ENCODE data around the gene TYRO3.
"Not testable (repeated sequence)": the region's sequence is repeated elsewhere in the genome, so short reads cannot be mapped to it uniquely, and the experiment has no call there.

The TYRO3 gene

DNA sequence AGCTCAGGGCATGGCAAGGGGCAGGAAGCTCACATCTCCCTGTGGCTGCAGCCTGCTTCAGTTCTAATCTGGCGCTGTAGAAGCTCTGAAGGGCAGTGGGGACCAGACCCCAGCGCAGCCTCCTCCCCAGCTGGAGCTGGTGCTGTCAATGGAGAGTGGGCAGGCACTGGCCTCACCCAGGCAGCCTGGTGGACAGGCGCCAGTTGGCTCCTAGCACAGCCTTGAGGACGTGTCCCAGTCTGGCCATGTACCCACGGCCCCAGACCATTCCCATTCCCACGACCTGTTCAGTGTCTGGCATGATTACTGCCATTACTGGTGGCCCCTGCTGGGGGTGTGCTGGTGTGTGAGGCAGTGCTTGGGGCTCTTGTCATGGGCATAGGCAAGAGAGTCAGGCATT lies 16.3 kb downstream of the TYRO3 start:
- DNase-seq, result no peak

DNA sequence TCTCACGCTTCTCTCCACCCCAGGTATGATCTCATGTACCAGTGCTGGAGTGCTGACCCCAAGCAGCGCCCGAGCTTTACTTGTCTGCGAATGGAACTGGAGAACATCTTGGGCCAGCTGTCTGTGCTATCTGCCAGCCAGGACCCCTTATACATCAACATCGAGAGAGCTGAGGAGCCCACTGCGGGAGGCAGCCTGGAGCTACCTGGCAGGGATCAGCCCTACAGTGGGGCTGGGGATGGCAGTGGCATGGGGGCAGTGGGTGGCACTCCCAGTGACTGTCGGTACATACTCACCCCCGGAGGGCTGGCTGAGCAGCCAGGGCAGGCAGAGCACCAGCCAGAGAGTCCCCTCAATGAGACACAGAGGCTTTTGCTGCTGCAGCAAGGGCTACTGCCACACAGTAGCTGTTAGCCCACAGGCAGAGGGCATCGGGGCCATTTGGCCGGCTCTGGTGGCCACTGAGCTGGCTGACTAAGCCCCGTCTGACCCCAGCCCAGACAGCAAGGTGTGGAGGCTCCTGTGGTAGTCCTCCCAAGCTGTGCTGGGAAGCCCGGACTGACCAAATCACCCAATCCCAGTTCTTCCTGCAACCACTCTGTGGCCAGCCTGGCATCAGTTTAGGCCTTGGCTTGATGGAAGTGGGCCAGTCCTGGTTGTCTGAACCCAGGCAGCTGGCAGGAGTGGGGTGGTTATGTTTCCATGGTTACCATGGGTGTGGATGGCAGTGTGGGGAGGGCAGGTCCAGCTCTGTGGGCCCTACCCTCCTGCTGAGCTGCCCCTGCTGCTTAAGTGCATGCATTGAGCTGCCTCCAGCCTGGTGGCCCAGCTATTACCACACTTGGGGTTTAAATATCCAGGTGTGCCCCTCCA lies 19.1 kb downstream of the TYRO3 start:
- no peak for DNase-seq

DNA sequence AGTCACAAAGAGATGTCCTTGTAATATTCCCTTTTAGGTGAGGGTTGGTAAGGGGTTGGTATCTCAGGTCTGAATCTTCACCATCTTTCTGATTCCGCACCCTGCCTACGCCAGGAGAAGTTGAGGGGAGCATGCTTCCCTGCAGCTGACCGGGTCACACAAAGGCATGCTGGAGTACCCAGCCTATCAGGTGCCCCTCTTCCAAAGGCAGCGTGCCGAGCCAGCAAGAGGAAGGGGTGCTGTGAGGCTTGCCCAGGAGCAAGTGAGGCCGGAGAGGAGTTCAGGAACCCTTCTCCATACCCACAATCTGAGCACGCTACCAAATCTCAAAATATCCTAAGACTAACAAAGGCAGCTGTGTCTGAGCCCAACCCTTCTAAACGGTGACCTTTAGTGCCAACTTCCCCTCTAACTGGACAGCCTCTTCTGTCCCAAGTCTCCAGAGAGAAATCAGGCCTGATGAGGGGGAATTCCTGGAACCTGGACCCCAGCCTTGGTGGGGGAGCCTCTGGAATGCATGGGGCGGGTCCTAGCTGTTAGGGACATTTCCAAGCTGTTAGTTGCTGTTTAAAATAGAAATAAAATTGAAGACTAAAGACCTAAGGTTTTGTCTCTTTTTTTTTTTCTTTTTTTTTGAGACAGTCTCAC lies 19.8 kb downstream of the TYRO3 start:
- DNase-seq, result no peak

DNA sequence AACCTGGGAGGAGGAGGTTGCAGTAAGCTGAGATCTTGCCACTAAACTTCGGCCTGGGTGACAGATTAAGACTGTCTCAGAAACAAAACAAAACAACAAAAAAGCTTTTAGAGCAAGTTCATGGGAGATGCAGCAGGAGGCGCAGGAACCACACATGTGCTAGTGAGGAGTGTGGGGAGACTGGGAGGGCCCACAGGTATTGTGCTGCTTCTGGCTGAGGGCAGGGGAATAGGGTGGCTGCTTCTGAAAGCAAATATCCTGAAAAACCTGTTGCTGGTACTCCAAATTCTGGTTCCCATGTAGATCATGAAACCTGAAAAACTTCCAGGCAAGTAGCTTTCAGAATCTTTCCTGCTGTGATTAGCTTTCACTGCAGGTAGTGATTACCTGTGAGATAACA lies 22.1 kb downstream of the TYRO3 start:
- DNase-seq, result no peak

DNA sequence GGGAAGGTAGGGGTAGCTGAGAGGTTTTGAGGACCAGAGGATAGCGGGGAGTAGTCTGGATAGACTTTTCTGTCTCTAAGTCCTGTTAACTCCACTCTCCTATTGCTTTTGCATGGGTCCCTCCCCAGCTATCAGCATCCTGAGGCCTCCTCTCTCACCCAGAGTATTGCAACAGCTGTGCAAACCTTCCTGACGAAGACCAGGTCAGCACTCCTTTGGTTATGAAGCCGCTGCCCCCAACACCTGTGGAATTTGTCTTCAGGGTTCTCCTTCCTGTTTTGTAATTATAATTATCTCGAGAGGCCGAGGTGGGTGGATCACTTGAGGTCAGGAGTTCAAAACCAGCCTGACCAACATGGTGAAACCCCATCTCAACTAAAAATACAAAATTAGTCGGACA lies 24.8 kb downstream of the TYRO3 start:
- DNase-seq, result no peak

DNA sequence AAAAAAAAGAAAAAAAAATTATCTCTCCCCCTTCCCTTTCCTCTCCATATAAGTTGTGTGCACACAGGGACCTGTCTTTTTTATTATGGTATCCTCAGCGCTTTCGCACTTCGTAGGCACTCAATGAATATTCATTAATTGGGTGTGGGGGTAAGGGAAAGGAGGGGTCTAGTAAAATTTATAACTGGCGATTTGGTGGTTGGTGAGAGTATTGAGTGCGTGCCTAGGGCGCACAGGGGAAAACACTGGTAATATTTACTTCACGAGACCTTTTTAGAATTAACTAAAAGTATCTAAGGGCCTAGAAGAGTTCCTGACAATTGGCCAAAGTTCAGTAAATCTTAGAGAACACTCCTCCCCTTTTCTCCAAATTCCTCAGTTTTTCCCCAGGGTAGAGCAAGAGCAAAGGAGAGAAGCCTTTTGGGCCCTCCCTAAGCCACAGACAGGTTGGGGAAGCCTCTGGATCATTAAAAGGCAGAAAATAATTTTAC lies 25.7 kb downstream of the TYRO3 start:
- DNase-seq, result no peak

DNA sequence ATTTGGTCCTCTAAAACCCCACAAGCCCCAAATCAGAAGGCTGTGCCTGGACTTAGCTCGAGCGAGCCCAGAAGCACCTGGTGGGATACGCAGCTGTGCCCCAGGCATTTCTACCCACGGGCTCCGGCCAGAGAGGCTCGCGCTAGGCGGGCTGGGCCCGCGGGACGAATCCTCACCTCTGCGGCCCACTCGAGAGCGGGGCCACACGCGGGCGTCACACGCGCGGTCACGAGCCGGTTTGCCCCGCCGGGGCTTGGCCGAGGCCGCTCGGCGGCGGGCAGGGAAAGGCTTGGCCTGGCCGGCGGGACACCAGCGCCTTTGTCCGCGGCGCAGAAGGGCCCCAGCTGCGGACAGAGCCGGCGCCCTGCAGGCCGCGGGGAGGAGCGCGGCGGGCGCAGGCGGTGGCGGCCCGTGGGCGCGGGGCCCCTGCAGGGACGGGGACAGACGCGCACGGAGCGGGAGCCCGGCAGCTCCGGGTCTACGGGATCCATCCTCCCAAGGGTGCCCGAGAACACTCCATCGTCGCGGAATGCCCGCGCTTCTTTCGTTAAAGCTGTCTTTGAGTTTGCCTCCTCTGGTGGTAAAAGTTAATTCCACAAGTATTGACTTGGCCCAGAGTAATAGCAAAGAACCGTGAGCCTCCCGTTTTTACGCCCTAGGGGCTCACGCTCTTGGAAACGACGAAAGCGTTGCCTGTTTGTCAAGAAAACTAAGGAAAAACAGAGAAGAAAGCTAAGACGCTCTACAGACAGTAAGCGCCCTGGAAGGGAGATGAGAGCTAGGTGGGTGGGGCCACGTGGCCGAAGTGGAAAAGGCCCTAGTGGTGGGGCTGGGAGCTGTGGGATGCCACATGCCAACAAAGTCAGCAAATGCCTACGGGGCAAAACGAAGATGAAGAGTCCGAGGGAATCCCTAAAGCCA lies 26.4 kb downstream of the TYRO3 start:
- peak; percentile 74 for DNase-seq

DNA sequence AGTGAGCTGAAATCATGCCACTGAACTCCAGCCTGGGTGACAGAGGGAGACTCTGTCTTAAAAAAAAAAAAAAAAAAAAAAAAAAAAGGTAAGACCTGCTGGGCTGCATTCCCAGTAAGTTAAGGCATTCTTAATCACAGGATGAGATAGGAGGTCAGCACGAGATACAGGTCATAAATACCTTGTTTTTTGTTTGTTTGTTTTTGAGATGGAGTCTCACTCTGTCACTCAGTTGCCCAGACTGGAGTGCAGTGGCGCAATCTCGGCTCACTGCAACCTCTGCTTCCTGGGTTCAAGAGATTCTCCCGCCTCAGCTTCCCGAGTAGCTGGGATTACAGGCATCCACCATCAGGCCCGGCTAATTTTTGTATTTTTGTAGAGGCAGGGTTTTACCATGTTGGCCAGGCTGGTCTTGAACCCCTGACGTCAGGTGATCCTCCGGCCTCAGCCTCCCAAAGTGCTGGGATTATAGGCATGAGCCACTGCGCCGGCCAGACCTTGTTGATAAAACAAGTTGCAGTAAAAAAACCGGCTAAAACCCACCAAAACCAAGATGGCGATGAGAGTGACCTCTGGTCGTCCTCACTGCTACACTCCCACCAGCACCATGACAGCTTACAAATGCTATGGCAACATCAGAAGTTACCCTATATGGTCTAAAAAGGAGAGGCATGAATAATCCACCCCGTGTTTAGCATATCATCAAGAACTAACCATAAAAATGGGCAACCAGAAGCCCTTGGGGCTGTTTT lies 27.7 kb downstream of the TYRO3 start:
- DNase-seq, result not testable (repeated sequence)

DNA sequence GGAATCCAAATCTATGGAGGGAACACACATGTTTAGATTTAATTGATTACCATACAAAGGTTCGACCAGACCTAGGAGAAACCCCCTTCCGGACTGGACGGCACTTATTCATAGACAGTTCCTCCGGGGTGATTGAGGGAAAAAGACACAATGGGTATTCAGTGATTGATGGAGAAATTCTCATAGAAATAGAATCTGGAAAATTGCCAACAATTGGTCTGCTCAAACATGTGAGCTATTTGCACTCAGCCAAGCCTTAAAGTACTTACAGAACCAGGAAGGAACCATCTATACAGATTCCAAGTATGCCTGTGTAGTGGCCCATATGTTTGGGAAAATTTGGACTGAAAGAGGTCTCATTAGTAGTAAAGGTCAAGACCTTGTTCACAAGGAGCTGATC lies 30.0 kb downstream of the TYRO3 start:
- not testable (repeated sequence) for DNase-seq

DNA sequence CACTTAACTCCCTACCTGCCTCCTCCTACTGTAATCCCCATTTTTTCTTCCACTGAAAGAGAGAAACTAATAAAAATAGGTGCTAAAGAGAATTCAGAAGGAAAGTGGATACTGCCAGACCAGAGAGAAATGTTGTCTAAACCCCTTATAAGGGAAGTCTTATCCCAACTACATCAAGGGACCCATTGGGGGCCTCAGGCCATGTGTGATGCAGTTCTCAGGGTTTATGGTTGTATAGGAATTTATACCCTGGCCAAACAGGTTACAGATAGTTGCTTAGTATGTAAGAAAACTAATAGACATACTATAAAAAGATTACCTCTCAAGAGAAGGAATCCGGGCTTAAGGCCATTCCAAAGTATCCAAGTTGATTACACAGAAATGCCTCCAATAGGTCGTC lies 30.6 kb downstream of the TYRO3 start:
- not testable (repeated sequence) for DNase-seq

DNA sequence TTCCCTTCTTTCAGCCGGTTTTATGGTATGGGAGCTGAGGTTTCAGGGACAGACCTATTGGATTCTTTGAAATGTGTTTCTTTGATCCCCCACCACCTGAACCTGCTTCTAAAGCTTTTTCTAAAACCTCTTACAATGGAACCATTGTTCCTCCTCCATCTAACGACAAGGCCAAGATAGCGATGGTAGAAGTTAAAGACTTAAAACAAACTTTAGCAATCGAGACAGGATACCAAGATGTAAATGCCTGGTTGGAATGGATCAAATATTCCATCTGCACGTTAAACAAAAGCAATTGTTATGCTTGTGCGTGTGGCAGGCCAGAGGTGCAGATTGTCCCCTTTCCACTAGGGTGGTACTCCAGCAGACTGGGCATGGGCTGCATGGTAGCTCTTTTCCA lies 32.2 kb downstream of the TYRO3 start:
- not testable (repeated sequence) for DNase-seq

DNA sequence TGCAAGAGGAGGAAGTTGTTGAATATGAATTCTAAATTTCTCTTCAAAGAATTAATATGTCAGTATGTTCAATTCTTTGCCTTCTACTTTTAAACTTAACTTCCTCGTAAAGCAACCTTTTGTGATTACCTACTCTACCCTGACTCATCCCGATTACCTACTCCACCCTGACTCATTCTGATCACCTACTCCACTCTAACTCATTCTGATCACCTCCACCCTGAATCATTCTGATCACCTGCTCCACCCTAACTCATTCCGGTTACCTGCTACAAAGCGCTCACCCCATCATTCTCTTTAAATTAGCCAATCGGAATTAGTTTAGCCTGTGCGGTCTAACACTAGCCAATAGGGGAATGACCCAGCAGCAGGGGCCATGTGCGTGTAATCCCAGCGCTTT lies 33.7 kb downstream of the TYRO3 start:
- not testable (repeated sequence) for DNase-seq

DNA sequence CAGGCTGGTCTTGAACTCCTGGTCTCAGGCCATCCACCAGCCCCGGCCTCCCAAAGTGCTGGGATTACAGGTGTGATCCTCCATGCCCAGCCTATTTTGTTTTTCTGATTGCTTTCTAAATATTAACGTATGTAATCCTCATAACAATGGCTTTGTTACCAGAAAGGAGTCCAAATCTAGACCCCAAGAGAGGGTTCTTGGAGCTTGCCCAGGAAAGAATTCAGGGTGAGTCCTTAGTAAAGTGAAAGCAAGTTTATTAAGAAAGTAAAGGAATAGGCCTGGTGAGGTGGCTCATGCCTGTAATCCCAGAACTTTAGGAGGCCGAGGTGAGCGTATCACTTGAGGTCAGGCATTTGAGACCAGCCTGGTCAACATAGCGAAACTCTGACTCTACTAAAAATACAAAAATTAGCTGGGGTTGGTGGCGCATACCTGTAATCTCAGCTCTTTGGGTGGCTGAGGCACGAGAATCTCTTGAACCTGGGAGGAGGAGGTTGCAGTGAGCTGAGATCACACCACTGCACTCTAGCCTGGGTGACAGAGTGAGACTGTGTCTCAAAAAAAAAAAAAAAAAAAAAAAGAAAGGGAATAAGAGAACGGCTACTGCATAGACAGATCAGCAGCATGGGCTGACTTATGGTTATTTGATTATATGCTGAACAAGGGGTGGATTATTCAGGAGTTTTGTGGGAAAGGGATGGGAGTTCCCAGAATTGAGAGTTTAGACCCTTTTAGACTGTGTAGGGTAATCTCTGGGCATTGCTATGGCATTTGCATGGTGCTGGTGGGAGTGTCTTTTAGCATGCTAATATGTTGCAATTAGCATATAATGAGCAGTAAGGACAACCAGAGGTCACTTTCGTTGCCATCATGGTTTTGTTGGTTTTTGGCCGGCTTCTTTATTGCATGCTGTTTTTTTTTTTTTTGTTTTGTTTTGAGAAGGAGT lies 36.1 kb downstream of the TYRO3 start:
- DNase-seq, result no peak

DNA sequence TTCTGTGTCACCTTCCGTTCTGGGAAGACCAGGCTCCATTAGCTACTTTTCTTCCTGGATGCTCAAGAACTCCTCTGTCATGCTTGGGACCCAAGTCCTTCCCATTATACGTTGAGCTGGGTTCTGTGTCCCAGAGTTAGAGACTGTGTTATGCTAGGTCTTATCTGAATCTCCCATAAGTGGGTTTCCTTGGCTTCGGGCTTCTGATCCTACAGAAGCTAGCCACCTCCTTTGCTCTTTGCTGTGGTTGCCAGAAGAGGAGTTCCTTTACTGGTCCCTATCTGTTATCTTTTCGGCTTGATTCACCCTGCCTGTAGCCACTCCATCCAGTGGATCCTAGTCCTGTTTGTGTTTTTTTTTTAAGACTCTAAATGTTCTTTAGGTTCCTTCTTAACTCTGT lies 38.0 kb downstream of the TYRO3 start:
- DNase-seq, result no peak

DNA sequence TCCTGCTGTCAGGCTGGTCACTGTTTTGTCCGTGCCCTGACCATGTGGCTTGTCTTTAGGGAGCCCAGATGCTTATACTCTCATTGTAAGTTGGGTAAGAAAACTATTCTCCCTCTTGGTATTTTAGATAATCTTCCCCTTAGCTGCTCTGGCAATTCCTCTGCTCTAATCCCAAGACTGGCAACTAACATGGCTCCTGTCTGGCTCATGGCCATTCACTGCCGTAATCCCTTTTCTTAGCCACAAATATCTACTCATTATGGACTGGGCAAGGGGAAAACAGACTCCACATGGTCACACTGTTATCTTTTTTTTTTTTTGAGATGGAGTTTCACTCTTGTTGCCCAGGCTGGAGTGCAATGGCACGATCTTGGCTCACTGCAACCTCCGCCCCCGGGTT lies 38.8 kb downstream of the TYRO3 start:
- no peak for DNase-seq

DNA sequence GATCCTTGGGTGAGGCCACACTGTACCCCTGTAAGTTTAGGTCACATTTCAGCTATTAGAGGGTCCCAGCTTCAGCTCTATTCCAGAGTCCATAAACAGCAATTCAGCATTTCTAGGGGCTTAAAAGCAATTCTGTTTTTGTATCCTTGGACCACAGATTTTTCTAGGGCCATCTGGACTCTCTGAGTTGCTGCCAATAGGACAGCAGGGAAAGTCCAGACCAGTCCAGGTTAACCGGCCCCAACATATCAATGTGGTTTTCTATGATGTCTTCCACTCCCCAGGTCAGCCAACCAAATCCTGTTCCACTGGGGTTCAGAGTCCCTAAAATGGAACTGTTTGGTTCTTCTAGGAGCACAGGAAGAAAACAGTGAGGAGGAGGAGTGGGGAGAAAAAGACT lies 40.0 kb downstream of the TYRO3 start:
- no peak for DNase-seq

DNA sequence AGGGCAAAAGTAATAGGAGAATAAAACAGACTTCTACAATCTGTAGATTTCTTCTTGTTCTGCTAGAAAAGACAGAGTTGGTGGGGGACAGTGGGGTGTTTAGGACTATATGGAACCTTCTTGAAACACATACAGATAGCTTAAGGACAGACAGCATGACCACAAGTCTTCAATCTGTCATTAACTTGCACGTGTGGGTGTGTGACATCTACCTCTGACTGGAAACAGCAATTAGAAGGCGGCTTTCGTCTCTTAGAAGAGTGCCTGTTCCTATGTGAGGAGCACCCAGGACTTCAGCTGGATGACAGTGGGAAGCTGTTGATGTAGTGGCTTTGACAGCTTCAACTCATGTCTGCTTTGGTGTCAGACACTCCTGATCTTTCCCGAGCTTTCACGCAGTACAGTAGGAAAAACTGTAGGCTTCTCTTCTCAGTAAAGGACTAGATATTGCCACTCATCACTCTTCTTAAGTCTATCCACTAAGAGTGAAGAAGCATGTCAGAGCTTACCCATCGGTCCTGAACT lies 44.5 kb downstream of the TYRO3 start:
- no peak for DNase-seq

DNA sequence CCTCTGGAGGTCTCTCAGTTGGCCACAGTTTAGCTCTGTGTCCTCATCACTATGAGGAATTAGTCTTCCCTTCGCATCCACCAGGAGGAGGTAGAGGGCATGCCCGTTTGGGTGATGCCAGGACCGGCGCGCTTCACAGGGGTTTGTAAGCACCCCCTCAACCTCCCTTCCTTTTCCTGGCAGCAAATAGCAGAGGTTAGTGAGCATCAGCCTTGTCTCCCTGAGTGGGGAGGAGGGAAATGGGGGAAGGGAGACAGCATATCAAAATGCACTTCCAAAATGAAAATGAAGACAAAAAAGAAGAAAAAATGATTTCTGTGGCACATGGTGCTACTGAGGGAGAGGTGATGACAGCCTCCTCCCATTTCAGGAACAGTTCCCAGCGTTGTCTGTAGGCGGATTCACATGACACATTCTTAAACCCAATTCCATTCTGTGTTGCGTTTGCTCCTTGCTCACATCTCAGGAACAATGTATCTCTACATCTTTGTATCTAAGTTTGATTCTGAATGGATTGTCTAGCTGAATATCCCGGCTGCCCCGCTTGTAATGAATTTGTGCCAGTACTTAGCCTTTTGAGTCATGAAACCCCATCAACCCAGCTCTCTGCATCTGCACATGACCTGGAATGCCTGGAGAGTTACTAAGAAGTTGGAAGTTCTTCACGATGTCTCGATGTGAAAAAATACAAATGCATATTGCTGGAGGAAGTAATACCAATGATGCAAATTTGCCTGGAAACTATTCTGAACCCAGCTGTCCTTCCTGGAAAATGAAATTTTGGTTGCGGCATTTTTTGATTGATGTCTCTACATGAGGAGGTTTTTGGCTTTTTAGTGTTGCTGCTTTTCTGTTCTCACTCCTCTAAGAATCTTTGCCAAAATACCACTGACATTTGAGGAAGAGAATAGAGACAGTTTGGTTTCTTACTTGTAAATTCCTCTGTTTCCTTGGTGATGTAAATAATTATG lies 45.2 kb downstream of the TYRO3 start:
- peak; percentile 84 for DNase-seq

DNA sequence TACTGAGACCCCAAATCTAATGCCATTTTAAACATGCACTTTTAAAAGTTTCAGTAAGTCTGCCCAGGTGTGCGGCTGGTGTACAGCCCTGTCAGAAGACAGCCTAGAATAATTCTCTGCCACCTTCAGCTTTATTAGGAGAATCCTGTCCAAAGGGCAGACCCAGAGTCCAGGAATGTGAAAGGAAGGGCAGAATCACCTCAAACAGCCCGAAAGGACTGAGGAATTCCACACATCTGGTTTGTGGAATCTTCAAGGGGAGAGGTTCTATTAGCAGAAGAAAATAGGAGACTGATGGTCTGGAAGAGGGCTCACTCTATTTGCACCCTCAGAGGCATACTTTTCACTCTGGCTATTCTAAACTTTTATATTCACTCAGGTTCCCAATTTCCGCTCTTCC lies 46.6 kb downstream of the TYRO3 start:
- peak; percentile 38 for DNase-seq

DNA sequence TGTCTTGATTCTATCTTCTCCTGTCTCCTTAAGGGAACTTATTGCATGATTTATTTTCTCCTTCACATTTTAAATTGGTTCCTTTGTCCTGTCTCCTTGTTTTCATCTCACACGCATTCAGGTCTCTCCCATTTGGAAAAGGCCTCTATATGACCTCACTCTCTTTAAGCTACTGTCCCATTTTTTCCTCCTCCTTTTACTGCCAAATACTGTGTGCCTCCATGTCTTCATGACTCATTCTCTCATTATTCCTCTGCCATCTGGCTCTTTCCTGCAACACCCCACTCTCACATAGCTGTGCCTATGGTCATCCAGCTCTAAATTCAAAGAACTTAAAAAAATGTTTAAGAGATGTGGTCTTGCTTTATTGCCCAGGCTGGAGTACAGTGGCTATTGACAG lies 48.0 kb downstream of the TYRO3 start:
- peak; percentile 94 for DNase-seq

Data from EL (cell line).